ENCODE results near the gene UBASH3B.
"Not testable (repeated sequence)": the region's sequence is repeated elsewhere in the genome, so short reads cannot be mapped to it uniquely, and the experiment has no call there.

Gene UBASH3B

GRCh38 chr11:122850076-122850631, 194.6 kb downstream of the UBASH3B start:
- DNase-seq (ENCODE audit: low read depth in 2 of 2) = peak; percentile 73

GRCh38 chr11:122851366-122851966, 195.9 kb downstream of the UBASH3B start:
- DNase-seq (ENCODE audit: low read depth in 2 of 2) = no peak

- peak; percentile 16 to 27 for DNase-seq (ENCODE audit: low read depth in 2 of 2)
These were observed 196.7 kb downstream of the UBASH3B start for GRCh38 chr11:122852074-122852795.

- no peak for DNase-seq (ENCODE audit: low read depth in 2 of 2)
These were observed 197.3 kb downstream of the UBASH3B start for GRCh38 chr11:122852796-122853160.

- no peak for DNase-seq (ENCODE audit: low read depth in 2 of 2)
These were observed 197.7 kb downstream of the UBASH3B start for GRCh38 chr11:122853261-122853660.

GRCh38 chr11:122853971-122854446, 198.5 kb downstream of the UBASH3B start:
- DNase-seq (ENCODE audit: low read depth in 2 of 2) = no peak

- DNase-seq (ENCODE audit: low read depth in 2 of 2) = no peak
These were observed 206.1 kb downstream of the UBASH3B start for GRCh38 chr11:122861631-122862030.

- DNase-seq (ENCODE audit: low read depth in 2 of 2) = no peak
These were observed 206.6 kb downstream of the UBASH3B start for GRCh38 chr11:122862091-122862490.

- not testable (repeated sequence) for DNase-seq (ENCODE audit: low read depth in 2 of 2)
These were observed 207.6 kb downstream of the UBASH3B start for GRCh38 chr11:122863154-122863553.

GRCh38 chr11:122863704-122864326, 208.3 kb downstream of the UBASH3B start:
- no peak for DNase-seq (ENCODE audit: low read depth in 2 of 2)

All from stimulated activated CD8-positive, alpha-beta memory T cell treated with anti-CD3 and anti-CD28 coated beads, Interleukin-15, amount 100 ng/mL, for 48 hours (primary cell).